OCI-LY1 (cell line): Measurements from ENCODE around the gene TECPR2.

Experiments
- EZH2 ChIP-seq: fragments of 200-600 bp; sonication (generic), shearing (Covaris generic); IDR thresholded peaks from 2 replicates; pipeline ENCODE4 v1.8.0; 2017; ENCODE audit warnings: borderline replicate concordance, mixed run types, mild to moderate bottlenecking, antibody characterized with exemption, low read length, moderate library complexity, mixed read lengths
- TF ChIP-seq, protein P1 (sequence below): fragments of 200-600 bp; sonication (generic), shearing (Covaris generic); IDR thresholded peaks from 2 replicates; pipeline ENCODE4 v1.5.1; 2017; ENCODE audit warnings: mild to moderate bottlenecking, antibody characterized with exemption, low read length, moderate library complexity, mixed read lengths

DNA sequence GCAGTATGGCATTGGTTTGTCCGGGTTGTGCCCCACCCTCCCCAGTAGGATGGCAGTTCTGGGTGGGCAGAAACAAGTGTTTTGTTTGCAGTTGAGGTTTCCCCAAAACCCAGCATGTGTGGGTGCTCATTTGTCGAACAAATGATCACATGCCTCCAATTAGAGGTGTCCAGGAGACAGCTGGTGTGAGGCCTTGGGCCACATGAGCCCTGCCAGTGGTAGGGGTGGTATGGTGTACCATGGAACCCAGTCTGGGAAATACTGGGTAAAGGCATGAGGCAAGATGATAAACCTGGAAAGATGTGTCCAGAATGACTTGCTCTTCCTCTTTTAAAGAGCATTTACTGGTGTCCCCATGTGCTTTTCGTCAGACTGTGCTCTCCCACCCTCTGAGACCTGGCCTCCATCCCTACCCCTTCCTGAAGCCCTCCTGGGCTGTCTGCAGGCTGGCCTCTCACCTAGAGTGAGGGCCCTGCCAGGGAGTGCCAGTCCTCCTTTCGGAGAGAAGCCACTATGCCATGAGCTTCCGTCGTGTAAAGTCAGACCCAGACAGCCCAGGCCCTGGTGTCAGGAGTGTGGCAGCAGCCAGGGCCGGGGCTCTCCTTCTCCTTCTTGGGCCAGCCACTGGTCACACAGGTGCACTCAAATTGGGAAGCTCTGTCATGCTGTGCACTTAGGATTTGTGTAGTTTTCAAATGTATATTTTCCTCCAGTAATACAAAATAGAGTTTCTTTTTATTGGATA, 129.2 kb downstream of the TECPR2 start:
- TF ChIP-seq, protein P1, sequence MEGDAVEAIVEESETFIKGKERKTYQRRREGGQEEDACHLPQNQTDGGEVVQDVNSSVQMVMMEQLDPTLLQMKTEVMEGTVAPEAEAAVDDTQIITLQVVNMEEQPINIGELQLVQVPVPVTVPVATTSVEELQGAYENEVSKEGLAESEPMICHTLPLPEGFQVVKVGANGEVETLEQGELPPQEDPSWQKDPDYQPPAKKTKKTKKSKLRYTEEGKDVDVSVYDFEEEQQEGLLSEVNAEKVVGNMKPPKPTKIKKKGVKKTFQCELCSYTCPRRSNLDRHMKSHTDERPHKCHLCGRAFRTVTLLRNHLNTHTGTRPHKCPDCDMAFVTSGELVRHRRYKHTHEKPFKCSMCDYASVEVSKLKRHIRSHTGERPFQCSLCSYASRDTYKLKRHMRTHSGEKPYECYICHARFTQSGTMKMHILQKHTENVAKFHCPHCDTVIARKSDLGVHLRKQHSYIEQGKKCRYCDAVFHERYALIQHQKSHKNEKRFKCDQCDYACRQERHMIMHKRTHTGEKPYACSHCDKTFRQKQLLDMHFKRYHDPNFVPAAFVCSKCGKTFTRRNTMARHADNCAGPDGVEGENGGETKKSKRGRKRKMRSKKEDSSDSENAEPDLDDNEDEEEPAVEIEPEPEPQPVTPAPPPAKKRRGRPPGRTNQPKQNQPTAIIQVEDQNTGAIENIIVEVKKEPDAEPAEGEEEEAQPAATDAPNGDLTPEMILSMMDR: no peak
- no peak for TF ChIP-seq EZH2
